OCI-LY1 (cell line): Measurements from ENCODE around the gene SNRNP35.
"Not testable (repeated sequence)": the region's sequence is repeated elsewhere in the genome, so short reads cannot be mapped to it uniquely, and the experiment has no call there.

ENCODE experiments used
- H2AFZ ChIP-seq: fragments of 200-600 bp; sonication (generic), shearing (Covaris generic); 2 replicates; pipeline ENCODE4 v1.6.0; 2014; ENCODE audit warnings: antibody characterized with exemption, mild to moderate bottlenecking, low read length
- H3F3A ChIP-seq: fragments of 200-600 bp; sonication (generic), shearing (Covaris generic); 2 replicates; pipeline ENCODE4 v1.6.0; 2014; ENCODE audit warnings: mild to moderate bottlenecking, antibody characterized with exemption, low read length, moderate library complexity; ENCODE audit not compliant: insufficient read depth
- H3K27ac ChIP-seq: fragments of 200-600 bp; sonication (generic); 2 replicates; pipeline ENCODE4 v1.5.1; 2014; ENCODE audit warnings: low read length, mixed run types, mild to moderate bottlenecking, low read depth; ENCODE audit not compliant: poor library complexity, severe bottlenecking
- H3K27me3 ChIP-seq: fragments of 200-600 bp; sonication (generic); 2 replicates; pipeline ENCODE4 v1.6.0; 2014; ENCODE audit warnings: antibody characterized with exemption, mild to moderate bottlenecking, low read length, moderate library complexity; ENCODE audit not compliant: insufficient read depth
- H3K36me3 ChIP-seq: fragments of 200-600 bp; sonication (generic); 2 replicates; pipeline ENCODE4 v1.6.1; 2014; ENCODE audit warnings: mild to moderate bottlenecking, antibody characterized with exemption, low read length, moderate library complexity, mixed read lengths; ENCODE audit not compliant: insufficient read depth
- H3K4me1 ChIP-seq: fragments of 200-600 bp; sonication (generic); 2 replicates; pipeline ENCODE4 v1.5.1; 2014; ENCODE audit warnings: mild to moderate bottlenecking, low read length, moderate library complexity; ENCODE audit not compliant: insufficient read depth, severe bottlenecking
- H3K4me2 ChIP-seq: fragments of 200-600 bp; sonication (generic), shearing (Covaris generic); 2 replicates; pipeline ENCODE4 v1.6.1; 2014; ENCODE audit warnings: low read length
- H3K4me3 ChIP-seq: fragments of 200-600 bp; sonication (generic); 2 replicates; pipeline ENCODE4 v1.5.1; 2014; ENCODE audit warnings: low read length, low read depth, mild to moderate bottlenecking, mixed read lengths; ENCODE audit not compliant: poor library complexity, severe bottlenecking
- H3K79me2 ChIP-seq: fragments of 200-600 bp; shearing (Covaris generic); 2 replicates; pipeline ENCODE4 v1.6.1; 2016; ENCODE audit warnings: mixed run types, low read length, mixed read lengths; ENCODE audit not compliant: insufficient read depth
- H3K9ac ChIP-seq: fragments of 200-600 bp; sonication (generic), shearing (Covaris generic); 2 replicates; pipeline ENCODE4 v1.6.1; 2014; ENCODE audit warnings: mild to moderate bottlenecking, low read length, mixed read lengths
- H3K9me2 ChIP-seq: fragments of 200-600 bp; sonication (generic), shearing (Covaris generic); 2 replicates; pipeline ENCODE4 v1.6.1; 2014; ENCODE audit warnings: low read depth, mild to moderate bottlenecking, low read length, mixed read lengths
- H3K9me3 ChIP-seq: fragments of 200-600 bp; shearing (Covaris generic); 2 replicates; pipeline ENCODE4 v1.6.1; 2014; ENCODE audit warnings: low read length, mixed read lengths
- H4K20me1 ChIP-seq: fragments of 200-600 bp; sonication (generic), shearing (Covaris generic); 2 replicates; pipeline ENCODE4 v1.6.0; 2016; ENCODE audit warnings: mild to moderate bottlenecking, low read length; ENCODE audit not compliant: insufficient read depth
- CTCF ChIP-seq: fragments of 200-600 bp; sonication (generic), shearing (Covaris generic); IDR thresholded peaks from 2 replicates; pipeline ENCODE4 v1.5.1; 2017; ENCODE audit warnings: mild to moderate bottlenecking, antibody characterized with exemption, low read length, moderate library complexity, mixed read lengths
- EZH2 ChIP-seq: fragments of 200-600 bp; sonication (generic), shearing (Covaris generic); IDR thresholded peaks from 2 replicates; pipeline ENCODE4 v1.8.0; 2017; ENCODE audit warnings: borderline replicate concordance, mixed run types, mild to moderate bottlenecking, antibody characterized with exemption, low read length, moderate library complexity, mixed read lengths

Gene SNRNP35

DNA sequence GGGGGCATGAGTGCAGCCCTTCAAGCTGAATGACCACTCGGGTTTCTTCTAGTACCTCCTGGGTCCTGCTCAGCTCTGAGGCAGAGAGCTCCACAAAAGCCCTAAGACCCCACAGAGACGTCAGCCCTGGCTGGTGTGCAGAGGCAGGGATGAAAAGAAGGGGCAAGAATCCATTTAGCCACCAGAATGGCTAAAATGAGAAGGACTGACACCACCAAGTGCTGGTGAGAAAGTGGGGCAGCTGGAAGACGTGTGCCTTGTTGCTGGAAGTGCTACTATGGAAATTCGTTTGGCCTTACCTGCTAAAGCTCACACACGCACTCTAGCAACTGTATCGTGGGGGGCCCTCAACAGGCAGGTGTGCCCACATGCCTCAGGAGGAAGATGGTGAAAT is 48.9 kb downstream of the SNRNP35 start:
- H3K27ac ChIP-seq, result no peak overlapping the region
- no peaks in the 10 kb centered on the region; the same call in 1 of the 2 replicates for H3K27me3 ChIP-seq
- no peak for TF ChIP-seq CTCF
- TF ChIP-seq EZH2, result no peak
- H3K9me2 ChIP-seq, result no peaks in the 10 kb centered on the region
- peaks cover 3% of the 10 kb centered on the region; the same call in 1 of the 2 replicates for H3K9me3 ChIP-seq
- no peaks in the 10 kb centered on the region for H3K36me3 ChIP-seq
- H4K20me1 ChIP-seq, result no peaks in the 10 kb centered on the region
- no peak overlapping the region for H2AFZ ChIP-seq
- H3K4me1 ChIP-seq, result no peaks in the 10 kb centered on the region
- H3K9ac ChIP-seq, result no peak overlapping the region
- no peaks in the 10 kb centered on the region for H3K79me2 ChIP-seq
- no peak overlapping the region for H3K4me2 ChIP-seq
- no peak overlapping the region for H3K4me3 ChIP-seq
- no peaks in the 10 kb centered on the region for H3F3A ChIP-seq

DNA sequence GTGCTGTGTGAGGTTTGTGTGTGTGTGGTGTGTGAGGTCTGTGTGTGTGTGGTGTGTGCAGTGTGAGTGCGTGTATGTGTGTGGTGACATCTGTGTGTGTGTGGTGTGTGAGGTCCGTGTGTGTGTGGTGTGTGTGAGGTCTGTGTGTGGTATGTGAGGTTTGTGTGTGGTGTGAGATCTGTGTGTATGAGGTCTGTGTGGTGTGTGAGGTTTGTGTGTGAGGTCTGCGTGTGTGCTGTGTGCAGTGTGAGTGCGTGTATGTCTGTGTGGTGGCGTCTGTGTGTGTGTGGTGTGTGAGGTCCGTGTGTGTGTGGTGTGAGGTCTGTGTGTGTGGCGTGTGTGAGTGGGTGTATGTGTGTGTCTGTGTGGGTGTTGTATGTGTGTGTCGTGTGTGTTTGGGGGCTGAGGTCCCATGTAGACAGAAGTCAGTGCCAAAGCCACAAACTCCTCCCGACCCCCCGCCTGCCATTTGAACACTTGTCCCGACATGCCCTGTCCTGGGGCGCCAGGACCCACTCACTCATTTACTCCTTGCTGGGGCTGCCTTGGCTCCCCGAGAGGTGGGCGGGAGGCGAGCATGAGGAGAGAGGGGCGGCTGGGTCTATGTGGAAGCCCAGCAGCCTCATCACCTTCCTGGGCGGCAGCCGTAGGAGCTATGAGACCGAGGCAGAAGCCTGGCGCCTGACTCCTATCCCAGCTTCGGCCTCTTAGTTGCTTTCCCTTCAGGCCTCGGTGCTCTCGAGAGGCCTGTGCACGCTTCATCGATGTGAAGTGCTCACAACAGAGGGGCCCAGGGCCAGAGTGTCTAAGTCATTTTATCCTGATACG is 55.1 kb downstream of the SNRNP35 start:
- H3K4me1 ChIP-seq, result no peaks in the 10 kb centered on the region
- no peak overlapping the region for H3K27ac ChIP-seq
- H3K9ac ChIP-seq, result no peak overlapping the region
- H3K4me3 ChIP-seq, result no peak overlapping the region
- H3K27me3 ChIP-seq, result no peaks in the 10 kb centered on the region
- no peaks in the 10 kb centered on the region for H3K36me3 ChIP-seq
- H2AFZ ChIP-seq, result no peak overlapping the region
- H3K79me2 ChIP-seq, result no peaks in the 10 kb centered on the region
- no peaks in the 10 kb centered on the region for H3F3A ChIP-seq
- no peaks in the 10 kb centered on the region for H3K9me2 ChIP-seq
- no peaks in the 10 kb centered on the region for H3K9me3 ChIP-seq
- TF ChIP-seq CTCF (no peak), EZH2 (no peak)
- no peaks in the 10 kb centered on the region for H4K20me1 ChIP-seq
- H3K4me2 ChIP-seq, result no peak overlapping the region

DNA sequence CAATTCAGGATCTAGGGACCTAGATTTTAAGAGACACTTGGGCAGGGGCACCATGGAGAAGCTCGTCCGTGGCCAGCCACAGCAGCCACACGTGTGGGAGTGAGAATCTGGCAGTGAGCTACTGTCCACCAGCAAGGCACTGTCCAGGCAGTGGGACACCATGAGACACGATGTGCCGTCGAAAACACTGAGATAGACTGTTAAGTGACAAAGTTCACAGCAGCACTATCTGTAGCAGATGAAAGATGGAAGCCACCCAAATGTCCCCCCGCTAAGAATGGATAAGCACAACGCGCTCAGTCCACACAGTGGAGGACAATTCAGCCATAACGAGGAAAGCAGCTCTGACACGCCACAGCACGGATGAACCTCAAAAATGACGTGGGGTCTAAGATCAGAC is 55.9 kb downstream of the SNRNP35 start:
- no peak overlapping the region for H3K27ac ChIP-seq

DNA sequence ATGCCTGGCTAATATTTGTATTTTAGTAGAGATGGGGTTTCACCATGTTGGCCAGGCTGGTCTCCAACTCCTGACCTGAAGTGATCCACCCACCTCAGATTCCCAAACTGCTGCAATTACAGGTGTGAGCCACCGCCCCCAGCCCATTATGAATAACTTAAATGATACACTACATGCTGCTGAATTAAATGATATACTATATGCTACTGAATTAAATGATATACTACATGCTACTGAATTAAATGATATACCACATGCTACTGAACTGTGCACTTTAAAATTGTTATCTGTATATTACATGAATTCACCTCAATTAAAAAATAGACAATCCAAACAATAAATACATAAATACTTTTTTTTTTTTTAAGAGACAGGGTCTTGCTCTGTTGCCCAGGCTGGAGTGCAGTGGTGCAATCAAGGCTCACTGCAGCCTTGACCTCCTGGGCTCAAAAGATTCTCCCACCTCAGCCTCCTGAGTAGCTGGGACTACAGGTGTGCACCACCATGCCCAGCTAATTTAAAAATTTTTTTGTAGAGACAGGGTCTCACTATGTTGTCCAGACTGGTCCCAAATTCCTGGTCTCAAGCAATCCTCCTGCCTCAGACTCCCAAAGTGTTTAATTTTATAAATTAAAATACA is 56.8 kb downstream of the SNRNP35 start:
- not testable (repeated sequence) for H3K27me3 ChIP-seq, H3K27ac ChIP-seq, H4K20me1 ChIP-seq, H3K4me3 ChIP-seq, H3K9me2 ChIP-seq, H3K4me2 ChIP-seq, H3K36me3 ChIP-seq, H3K9ac ChIP-seq, H3F3A ChIP-seq, H3K9me3 ChIP-seq, H2AFZ ChIP-seq, H3K4me1 ChIP-seq, H3K79me2 ChIP-seq

More for the DNA sequence above, 55.9 kb downstream of the SNRNP35 start:
- H3K9ac ChIP-seq, result no peak overlapping the region
- no peaks in the 10 kb centered on the region for H3F3A ChIP-seq
- H3K4me3 ChIP-seq, result no peak overlapping the region
- H3K36me3 ChIP-seq, result no peaks in the 10 kb centered on the region
- no peak overlapping the region for H3K4me2 ChIP-seq
- no peaks in the 10 kb centered on the region for H3K4me1 ChIP-seq
- TF ChIP-seq CTCF (no peak), EZH2 (no peak)
- no peaks in the 10 kb centered on the region for H3K9me2 ChIP-seq
- H3K27me3 ChIP-seq, result no peaks in the 10 kb centered on the region
- H4K20me1 ChIP-seq, result no peaks in the 10 kb centered on the region
- no peak overlapping the region for H2AFZ ChIP-seq
- no peaks in the 10 kb centered on the region for H3K79me2 ChIP-seq
- H3K9me3 ChIP-seq, result no peaks in the 10 kb centered on the region
